Small intestine (tissue), 7 donors: Measurements from ENCODE around the gene GAL. TPM values are rescaled to one million over a fixed set of nuclear protein-coding genes. Genes with fewer than 3 reads are reported as not detected.
A peak's percentile ranks its signal among the peaks of the same experiment; 100 is the strongest.

Experiments used
- DNase-seq, 2 donors: peaks; one replicate each; pipeline versions ENCODE4 v3.0.0 to v3.0.0-alpha.2; 2013
- FAIRE-seq: peaks from 2 replicates; lab custom pipeline; 2012; peaks lifted over from hg19 to GRCh38; lab: Jason Lieb, UNC
- H3K27ac ChIP-seq, 3 donors: one replicate each; pipeline ENCODE4 v1.5.1; 2013; ENCODE audit warnings: low read length in 2 of 3, mild to moderate bottlenecking in 2 of 3, control low read depth in 1 of 3, inconsistent platforms in 1 of 3, low read depth in 1 of 3, moderate library complexity in 1 of 3
- H3K27me3 ChIP-seq, 3 donors: one replicate each; pipeline ENCODE4 v1.6.1; 2013; ENCODE audit warnings: low read length in 3 of 3, inconsistent platforms in 1 of 3; ENCODE audit not compliant: control insufficient read depth in 3 of 3, insufficient read depth in 3 of 3
- H3K36me3 ChIP-seq, 3 donors: one replicate each; pipeline ENCODE4 v1.6.1; 2013; ENCODE audit warnings: low read length in 3 of 3, inconsistent platforms in 1 of 3, low read depth in 1 of 3, mild to moderate bottlenecking in 1 of 3, moderate library complexity in 1 of 3; ENCODE audit not compliant: control insufficient read depth in 3 of 3, insufficient read depth in 2 of 3
- H3K4me1 ChIP-seq, 3 donors: one replicate each; pipeline ENCODE4 v1.6.1; 2013; ENCODE audit warnings: low read length in 2 of 3, inconsistent platforms in 1 of 3, low read depth in 1 of 3, mild to moderate bottlenecking in 1 of 3, moderate library complexity in 1 of 3; ENCODE audit not compliant: control insufficient read depth in 3 of 3, insufficient read depth in 2 of 3
- H3K4me3 ChIP-seq, 3 donors: one replicate each; pipeline ENCODE4 v1.5.1; 2013; ENCODE audit warnings: low read length in 3 of 3, control low read depth in 1 of 3, inconsistent platforms in 1 of 3, low read depth in 1 of 3, mild to moderate bottlenecking in 1 of 3, moderate library complexity in 1 of 3
- H3K9me3 ChIP-seq, 2 donors: one replicate each; pipeline ENCODE4 v1.6.1; 2013; ENCODE audit warnings: low read depth in 1 of 2, low read length in 1 of 2; ENCODE audit not compliant: control insufficient read depth in 2 of 2, insufficient read depth in 1 of 2
- WGBS, 3 donors: extraction: QIAGEN DNeasy Blood & Tissue Kit; methylation state at CpG; one replicate each; pipeline ENCODE4 v1.1.7; 2013; 5-methylcytosine and 5-hydroxymethylcytosine counted together
- polyA plus RNA-seq, 4 donors: library from polyadenylated mRNA; stranded (reverse) in 3 of 4; unstranded in 1 of 4; fragments of 200-250 nt in 3 of 4; fragments of 120-200 nt in 1 of 4; gene quantifications; one replicate each; pipeline versions ENCODE4 v1.2.1 to v1.2.3, GENCODE V29; 2013
- donor health status: healthy with polysubstance abuse.
- donor health status: control.
- donor health status: control.
- donor health status: Bipolar disorder and iron deficiency.
- donor health status: healthy.

The GAL gene
- polyA plus RNA-seq, 4 donors = 3.8 to 11.9 TPM; not detected in 2

DNA sequence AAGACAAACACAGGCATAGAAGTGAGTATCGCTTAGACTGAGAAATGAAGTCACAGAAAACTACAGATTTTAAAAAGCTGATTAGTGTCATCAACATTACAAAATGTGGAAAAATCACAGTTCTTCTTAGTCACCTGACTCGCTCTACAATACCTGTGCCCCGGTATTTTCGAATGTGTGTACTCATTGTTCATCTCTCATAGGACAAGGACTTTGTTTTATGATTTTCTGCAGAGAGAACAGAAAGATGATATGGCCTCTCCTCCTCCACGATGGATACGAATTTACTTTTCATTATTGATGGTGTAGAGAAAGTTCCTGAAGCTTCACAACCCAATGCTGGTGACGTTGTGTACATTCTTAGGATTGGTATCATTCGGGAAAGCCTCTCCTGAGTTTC, 29.4 kb upstream of the GAL start:
- DNase-seq (no peak), FAIRE-seq (no peak)
- peaks cover 0 to 23% of the 10 kb centered on the region in 2 donors for H3K9me3 ChIP-seq
- H3K4me1 ChIP-seq = no peaks in the 10 kb centered on the region
- peaks cover 0 to 3% (median 3%) of the 10 kb centered on the region in 3 donors for H3K27me3 ChIP-seq
- H3K36me3 ChIP-seq = no peaks in the 10 kb centered on the region
- no peak overlapping the region for H3K4me3 ChIP-seq
- WGBS, 3 donors = 89 to 92% (median 89%) methylated on average over 8 of the region's 8 CpGs
- no peak overlapping the region for H3K27ac ChIP-seq

DNA sequence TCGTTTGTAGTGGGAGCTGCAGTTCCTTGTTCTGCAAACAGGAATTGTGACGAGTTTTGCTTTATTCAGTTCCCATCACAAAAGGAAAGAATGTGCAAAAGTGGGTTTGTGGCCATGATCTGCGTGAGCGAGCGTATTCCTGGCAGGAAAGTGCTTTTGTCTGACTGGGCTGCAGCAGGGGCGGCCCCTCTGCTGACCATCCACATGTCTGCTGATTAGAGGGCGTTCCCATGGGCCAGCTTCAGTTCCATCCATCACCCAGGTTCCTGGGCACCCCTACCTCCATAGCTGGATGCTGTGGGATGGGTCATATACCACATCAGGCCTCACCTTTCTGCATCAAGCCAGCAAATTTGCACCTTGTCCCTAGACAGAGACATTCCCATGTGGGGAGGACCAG, 28.9 kb upstream of the GAL start:
- no peaks in the 10 kb centered on the region for H3K27me3 ChIP-seq
- H3K9me3 ChIP-seq = peaks cover 0 to 23% of the 10 kb centered on the region in 2 donors
- H3K27ac ChIP-seq = no peak overlapping the region
- WGBS, 3 donors = 67 to 77% (median 68%) methylated on average over 7 of the region's 7 CpGs
- no peaks in the 10 kb centered on the region for H3K36me3 ChIP-seq
- no peaks in the 10 kb centered on the region for H3K4me1 ChIP-seq
- no peak for DNase-seq
- no peak overlapping the region for H3K4me3 ChIP-seq
- FAIRE-seq = no peak

DNA sequence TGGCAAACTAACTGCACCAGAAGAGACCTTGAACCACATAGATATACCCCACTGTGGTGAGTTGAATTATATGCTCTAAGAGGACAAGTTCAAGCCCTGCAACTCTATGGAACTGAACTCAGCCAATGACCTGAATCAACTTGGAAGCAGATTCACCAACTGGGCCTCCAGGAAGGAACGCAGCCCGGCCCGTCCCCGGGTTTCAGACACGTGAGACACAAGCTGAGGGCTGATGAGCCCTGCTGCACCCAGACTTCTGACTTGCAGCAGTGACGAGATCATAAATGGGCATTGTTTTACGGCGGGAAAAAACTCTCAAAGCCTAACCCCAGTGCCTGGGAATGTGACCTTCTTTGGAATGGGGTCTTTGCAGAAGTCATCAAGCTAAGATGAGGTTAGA, 28.5 kb upstream of the GAL start:
- 85 to 88% (median 88%) methylated on average over 8 of the region's 8 CpGs for WGBS, 3 donors
- no peak for FAIRE-seq

DNA sequence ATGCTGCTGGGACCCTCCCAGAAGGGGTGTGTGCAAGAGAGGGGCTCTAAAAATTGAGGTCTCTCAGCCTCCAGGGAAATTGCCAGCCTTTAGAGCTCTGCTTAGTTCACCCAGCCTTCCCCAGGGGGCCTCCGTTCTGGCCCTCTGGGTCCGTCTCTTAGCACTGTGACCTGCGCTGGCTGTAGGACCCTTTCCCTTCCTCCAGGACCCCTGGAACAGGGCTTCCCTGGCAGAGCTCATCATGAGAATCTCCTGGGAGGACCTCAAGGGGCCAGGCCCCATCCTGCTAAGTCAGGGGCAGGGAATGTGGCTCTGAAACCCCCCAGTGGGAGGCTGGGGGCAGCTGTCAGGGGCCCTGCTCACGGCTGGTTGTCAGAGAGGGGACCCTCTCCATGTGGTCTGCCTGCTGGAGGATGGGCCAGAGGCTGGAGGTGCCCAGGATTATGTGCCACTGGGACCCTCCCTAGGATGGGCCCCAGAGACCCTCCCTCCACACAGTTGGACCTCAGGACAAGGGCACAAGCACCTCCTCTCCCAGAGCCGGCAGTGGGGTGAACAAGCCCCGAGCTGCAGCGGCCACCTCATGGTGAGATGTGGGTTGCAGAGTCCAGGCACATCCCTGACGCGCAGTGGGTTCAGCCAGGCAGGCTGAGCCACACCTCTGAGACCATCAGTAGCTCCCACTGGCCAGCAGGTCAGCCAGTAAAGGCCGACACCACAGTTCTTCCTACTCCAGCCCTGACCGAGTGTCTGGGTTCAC, 27.1 kb upstream of the GAL start:
- 83 to 92% (median 90%) methylated on average over 11 of the region's 11 CpGs for WGBS, 3 donors
- H3K27ac ChIP-seq = no peak overlapping the region
- FAIRE-seq (no peak), DNase-seq (no peak)
- no peak overlapping the region for H3K4me3 ChIP-seq
- H3K9me3 ChIP-seq = peaks cover 0 to 23% of the 10 kb centered on the region in 2 donors
- no peaks in the 10 kb centered on the region for H3K27me3 ChIP-seq
- H3K36me3 ChIP-seq = no peaks in the 10 kb centered on the region
- H3K4me1 ChIP-seq = no peaks in the 10 kb centered on the region

More for the DNA sequence above, 28.5 kb upstream of the GAL start:
- H3K36me3 ChIP-seq = no peaks in the 10 kb centered on the region
- peaks cover 0 to 23% of the 10 kb centered on the region in 2 donors for H3K9me3 ChIP-seq
- H3K4me3 ChIP-seq = no peak overlapping the region
- no peaks in the 10 kb centered on the region for H3K27me3 ChIP-seq
- no peaks in the 10 kb centered on the region for H3K4me1 ChIP-seq
- no peak overlapping the region for H3K27ac ChIP-seq
- DNase-seq = no peak

DNA sequence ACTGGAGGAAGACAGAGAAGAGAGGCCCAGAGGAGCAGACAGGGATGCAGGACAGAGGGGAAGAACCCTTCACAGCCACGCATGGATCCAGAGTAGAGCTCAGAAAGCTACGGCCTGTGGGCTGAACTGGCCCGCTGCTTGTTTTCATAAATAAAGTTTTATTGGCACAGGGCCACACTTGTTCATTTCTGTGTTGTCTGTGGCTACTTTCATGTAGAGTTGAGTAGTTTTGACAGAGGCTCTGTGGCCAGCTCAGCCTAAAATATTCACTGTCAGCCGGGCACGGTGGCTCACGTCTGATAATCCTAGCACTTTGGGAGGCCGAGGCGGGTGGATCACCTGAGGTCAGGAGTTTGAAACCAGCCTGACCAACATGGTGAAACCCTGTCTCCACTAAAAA, 26.2 kb upstream of the GAL start:
- Histone ChIP-seq H3K36me3 (no peaks in the 10 kb centered on the region), H3K4me3 (no peak overlapping the region), H3K4me1 (no peaks in the 10 kb centered on the region), H3K27ac (no peak overlapping the region), H3K27me3 (no peaks in the 10 kb centered on the region), H3K9me3 (peaks cover 0 to 23% of the 10 kb centered on the region in 2 donors)
- DNase-seq (no peak), FAIRE-seq (no peak)
- WGBS, 3 donors = 88 to 93% (median 93%) methylated on average over 8 of the region's 8 CpGs

DNA sequence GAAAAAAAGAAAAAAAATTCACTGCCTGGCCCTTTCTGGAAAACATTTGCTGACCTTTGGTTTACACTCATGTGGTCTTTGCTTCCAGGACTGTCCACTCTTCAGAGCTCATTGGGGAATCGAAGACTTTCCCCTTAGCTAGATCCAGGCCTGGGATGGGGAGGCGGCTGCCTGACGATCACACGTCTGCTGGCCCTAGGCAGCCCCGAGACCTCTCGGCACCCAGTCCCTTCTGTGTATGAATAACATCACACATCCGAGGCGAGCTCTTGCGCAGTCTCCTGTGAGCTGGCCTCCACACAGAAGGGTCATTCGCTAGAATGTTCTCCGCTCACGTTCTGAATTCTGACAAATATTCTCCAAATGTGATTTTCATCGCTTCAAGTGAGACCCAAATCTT, 25.7 kb upstream of the GAL start:
- WGBS, 3 donors = 82 to 88% (median 85%) methylated on average over 13 of the region's 13 CpGs
- peaks cover 0 to 23% of the 10 kb centered on the region in 2 donors for H3K9me3 ChIP-seq
- H3K4me1 ChIP-seq = no peaks in the 10 kb centered on the region
- H3K4me3 ChIP-seq = no peak overlapping the region
- no peaks in the 10 kb centered on the region for H3K27me3 ChIP-seq
- DNase-seq = no peak
- no peaks in the 10 kb centered on the region for H3K36me3 ChIP-seq
- no peak overlapping the region for H3K27ac ChIP-seq
- FAIRE-seq = no peak

DNA sequence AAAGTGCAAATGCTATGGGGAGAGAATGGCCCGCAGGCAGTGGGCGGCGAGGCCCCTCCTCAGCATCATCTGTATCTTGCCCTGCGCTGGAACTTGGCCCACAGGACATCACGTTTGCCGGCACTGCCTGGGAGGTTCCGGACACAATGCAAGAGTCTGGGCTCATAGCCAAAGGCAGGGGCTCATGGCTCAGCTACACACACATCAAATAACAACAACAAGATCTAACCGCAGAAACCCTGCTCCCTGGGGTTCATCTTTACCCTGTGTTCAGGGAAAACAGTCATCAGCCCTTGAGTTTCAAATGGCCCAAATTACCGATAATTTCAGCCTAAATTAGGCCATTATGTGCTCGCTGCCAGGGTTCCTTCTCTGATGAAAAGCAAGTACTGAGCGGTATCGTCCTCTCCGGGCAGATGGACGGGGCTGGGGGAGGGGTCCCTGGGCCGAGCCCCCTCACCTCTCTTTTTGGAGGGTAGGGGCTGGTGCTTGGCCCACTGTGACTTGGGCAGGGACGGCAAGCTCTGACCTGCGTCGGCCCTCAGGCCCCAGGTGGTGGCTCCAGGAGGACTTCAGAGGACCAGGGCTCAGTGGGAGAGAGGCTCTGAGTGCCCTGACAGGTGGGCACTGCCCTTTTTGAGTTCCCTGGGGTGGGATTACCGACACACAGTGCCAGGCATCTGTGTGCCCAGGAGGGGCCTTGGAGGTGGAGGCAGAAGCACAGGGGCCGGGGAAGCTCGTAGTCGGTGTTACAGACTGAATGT, 25.0 kb upstream of the GAL start:
- H3K9me3 ChIP-seq = peaks cover 0 to 20% of the 10 kb centered on the region in 2 donors
- no peaks in the 10 kb centered on the region for H3K4me1 ChIP-seq
- 62 to 63% (median 62%) methylated on average over 21 to 22 of the region's 22 CpGs for WGBS, 3 donors
- H3K4me3 ChIP-seq = no peak overlapping the region
- no peak overlapping the region for H3K27ac ChIP-seq
- H3K36me3 ChIP-seq = no peaks in the 10 kb centered on the region
- no peaks in the 10 kb centered on the region for H3K27me3 ChIP-seq
- DNase-seq (peak in 1 of 2 donors; percentile 29), FAIRE-seq (no peak)

DNA sequence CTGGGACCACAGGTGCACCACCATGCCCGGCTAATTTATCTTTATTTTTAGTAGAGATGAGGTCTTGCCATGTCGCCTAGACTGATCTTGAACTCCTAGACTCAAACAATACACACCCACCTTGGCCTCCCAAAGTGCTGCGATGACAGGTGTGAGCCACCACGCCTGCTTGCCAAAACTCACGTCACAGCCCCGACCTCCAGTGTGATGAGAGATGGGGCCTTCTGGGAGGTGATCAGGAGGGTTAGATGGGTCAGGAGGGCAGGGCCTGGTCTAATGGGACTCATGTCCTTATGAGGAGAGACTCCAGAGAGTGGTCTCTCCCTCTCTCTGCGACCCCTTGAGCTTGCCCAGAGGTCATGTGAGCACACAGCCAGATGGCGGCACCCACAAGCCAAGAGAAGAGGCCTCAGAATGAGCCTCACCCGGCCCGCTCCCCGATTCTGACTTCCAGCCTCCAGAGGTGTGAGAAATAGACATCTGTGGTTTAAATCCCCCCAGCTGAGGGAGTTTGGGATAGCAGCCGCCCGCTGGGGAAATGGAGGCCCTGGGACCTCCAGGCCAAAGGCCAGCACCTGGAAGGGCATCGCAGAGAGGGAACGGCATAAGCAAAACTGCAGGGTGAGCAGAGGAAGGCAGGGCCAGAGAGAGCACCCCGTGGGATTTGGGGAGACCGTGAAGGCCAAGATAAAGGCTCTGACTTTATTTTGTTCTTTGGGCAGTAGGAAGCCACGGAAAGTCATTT, 24.1 kb upstream of the GAL start:
- WGBS, 3 donors = 82 to 90% (median 87%) methylated on average over 16 to 18 of the region's 18 CpGs
- DNase-seq = no peak
- no peak overlapping the region for H3K4me3 ChIP-seq

More for the DNA sequence above, 24.1 kb upstream of the GAL start:
- Histone ChIP-seq H3K36me3 (no peaks in the 10 kb centered on the region), H3K4me1 (no peaks in the 10 kb centered on the region), H3K27me3 (no peaks in the 10 kb centered on the region), H3K27ac (no peak overlapping the region), H3K9me3 (peaks cover 0 to 13% of the 10 kb centered on the region in 2 donors)
- no peak for FAIRE-seq
